Body of pancreas (tissue), 4 donors: ENCODE results near the gene MICU2. TPM values are rescaled to one million over a fixed set of nuclear protein-coding genes. Genes with fewer than 3 reads are reported as not detected.

Experiments used
- ATAC-seq: fragments of 150-250 bp; one replicate; pipeline ENCODE4 v1.9.1; 2016
- DNase-seq, 4 donors: peaks; one replicate each; pipeline ENCODE4 v3.0.0-alpha.2; 2019
- H3K27ac ChIP-seq, 4 donors: fragments of 200-600 bp; sonication (generic); 1 replicate in 3 of 4; 2 replicates in 1 of 4; pipeline versions ENCODE4 v1.5.1 to v1.6.1; 2016 to 2019; ENCODE audit warnings: mild to moderate bottlenecking in 1 of 4, mixed read lengths in 1 of 4, moderate library complexity in 1 of 4
- H3K27me3 ChIP-seq, 2 donors: fragments of 200-600 bp; sonication (generic); one replicate each; pipeline ENCODE4 v1.6.0; 2016; ENCODE audit warnings: mild to moderate bottlenecking in 1 of 2
- H3K36me3 ChIP-seq, 2 donors: fragments of 200-600 bp; sonication (generic); replicated peaks in 1 of 2; 2 replicates each; pipeline ENCODE4 v1.5.1; 2016; ENCODE audit warnings: low read depth in 2 of 2; ENCODE audit not compliant: insufficient read depth in 1 of 2
- H3K4me1 ChIP-seq: fragments of 200-600 bp; sonication (generic); one replicate; pipeline ENCODE4 v1.6.0; 2016
- H3K4me3 ChIP-seq, 2 donors: fragments of 200-600 bp; sonication (generic); 1 replicate in 1 of 2; 2 replicates in 1 of 2; pipeline ENCODE4 v1.5.1; 2016 to 2019
- H3K9me3 ChIP-seq, 3 donors: fragments of 200-600 bp; sonication (generic); 1 replicate in 2 of 3; 2 replicates in 1 of 3; pipeline ENCODE4 v1.5.1; 2016
- POLR2A ChIP-seq, 3 donors: fragments of 450-650 bp; IDR thresholded peaks; one replicate each; pipeline ENCODE4 v1.6.1; 2016; ENCODE audit warnings: antibody characterized with exemption in 3 of 3, mild to moderate bottlenecking in 2 of 3
- WGBS, 2 donors: methylation state at CpG; one replicate each; pipeline ENCODE4 v1.1.5; 2017; 5-methylcytosine and 5-hydroxymethylcytosine counted together
- intact Hi-C: fragments of 100-400 bp; cut with DNase I; formaldehyde crosslinking; loops from one replicate; pipeline ENCODE4 v1.15.1; 2023
- total RNA-seq, 2 donors: library from RNA; depleted of rRNA; stranded (reverse); fragments of >200 nt; gene quantifications; one replicate each; pipeline ENCODE4 v1.1.0, GENCODE V29; 2016
- TF ChIP-seq, protein P1 (sequence below), 7 experiments: fragments of 450-650 bp in 4 of 7; fragments of 200-600 bp in 3 of 7; sonication (generic) in 3 of 7; IDR thresholded peaks; one replicate each; pipeline ENCODE4 v1.5.1; 2016 to 2019; ENCODE audit warnings: antibody characterized with exemption in 7 of 7

Gene MICU2
- total RNA-seq, 2 donors from 2014 or later = 31.6 to 62.6 TPM

- ATAC-seq = no peak
- Histone ChIP-seq H3K9me3 (no peaks in the 10 kb centered on the region), H3K36me3 (no peaks in the 10 kb centered on the region), H3K27me3 (no peaks in the 10 kb centered on the region), H3K4me1 (no peaks in the 10 kb centered on the region), H3K27ac (no peak overlapping the region), H3K4me3 (no peak overlapping the region)
- intact Hi-C loops = no loop called here
- TF ChIP-seq, protein P1, sequence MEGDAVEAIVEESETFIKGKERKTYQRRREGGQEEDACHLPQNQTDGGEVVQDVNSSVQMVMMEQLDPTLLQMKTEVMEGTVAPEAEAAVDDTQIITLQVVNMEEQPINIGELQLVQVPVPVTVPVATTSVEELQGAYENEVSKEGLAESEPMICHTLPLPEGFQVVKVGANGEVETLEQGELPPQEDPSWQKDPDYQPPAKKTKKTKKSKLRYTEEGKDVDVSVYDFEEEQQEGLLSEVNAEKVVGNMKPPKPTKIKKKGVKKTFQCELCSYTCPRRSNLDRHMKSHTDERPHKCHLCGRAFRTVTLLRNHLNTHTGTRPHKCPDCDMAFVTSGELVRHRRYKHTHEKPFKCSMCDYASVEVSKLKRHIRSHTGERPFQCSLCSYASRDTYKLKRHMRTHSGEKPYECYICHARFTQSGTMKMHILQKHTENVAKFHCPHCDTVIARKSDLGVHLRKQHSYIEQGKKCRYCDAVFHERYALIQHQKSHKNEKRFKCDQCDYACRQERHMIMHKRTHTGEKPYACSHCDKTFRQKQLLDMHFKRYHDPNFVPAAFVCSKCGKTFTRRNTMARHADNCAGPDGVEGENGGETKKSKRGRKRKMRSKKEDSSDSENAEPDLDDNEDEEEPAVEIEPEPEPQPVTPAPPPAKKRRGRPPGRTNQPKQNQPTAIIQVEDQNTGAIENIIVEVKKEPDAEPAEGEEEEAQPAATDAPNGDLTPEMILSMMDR (IDR thresholded peaks at IDR 0.05) = no peak
- TF ChIP-seq POLR2A (IDR thresholded peaks at IDR 0.05) = no peak
- DNase-seq = peak; percentile 6 to 24 (median 13)
- WGBS, 2 donors = 69 to 72% methylated on average over 10 to 13 of the region's 13 CpGs
Measured at GRCh38 chr13:21637296-21637695, 33.3 kb upstream of the MICU2 start.

- Histone ChIP-seq H3K9me3 (no peaks in the 10 kb centered on the region), H3K27ac (no peak overlapping the region), H3K27me3 (no peaks in the 10 kb centered on the region), H3K36me3 (no peaks in the 10 kb centered on the region), H3K4me1 (no peaks in the 10 kb centered on the region), H3K4me3 (no peak overlapping the region)
- WGBS, 2 donors = 47 to 62% methylated on average over 3 of the region's 3 CpGs
- no peak for DNase-seq
- intact Hi-C loops = no loop called here
- TF ChIP-seq POLR2A (IDR thresholded peaks at IDR 0.05) = no peak
- TF ChIP-seq, protein P1 (IDR thresholded peaks at IDR 0.05) = no peak
- no peak for ATAC-seq
Measured at GRCh38 chr13:21636656-21637055, 32.7 kb upstream of the MICU2 start.

- DNase-seq = no peak
- Histone ChIP-seq H3K4me1 (no peaks in the 10 kb centered on the region), H3K27ac (no peak overlapping the region), H3K4me3 (no peak overlapping the region), H3K36me3 (no peaks in the 10 kb centered on the region), H3K27me3 (no peaks in the 10 kb centered on the region), H3K9me3 (no peaks in the 10 kb centered on the region)
- intact Hi-C loops = no loop called here
- no peak for ATAC-seq
- TF ChIP-seq POLR2A (IDR thresholded peaks at IDR 0.05) = no peak
- TF ChIP-seq, protein P1 (IDR thresholded peaks at IDR 0.05) = no peak
Measured at GRCh38 chr13:21632196-21632595, 28.2 kb upstream of the MICU2 start.

GRCh38 chr13:21625366-21625765 is 21.4 kb upstream of the MICU2 start:
- H3K27ac ChIP-seq = no peak overlapping the region
- DNase-seq = peak in 2 of 4 donors; percentile 22 to 26
- 30 to 34% methylated on average over 8 of the region's 8 CpGs for WGBS, 2 donors
- no peak for TF ChIP-seq POLR2A (IDR thresholded peaks at IDR 0.05)
- TF ChIP-seq, protein P1 (IDR thresholded peaks at IDR 0.05) = peak in 6 of 7 experiments; percentile 15 to 48 (median 42)
- H3K27me3 ChIP-seq = no peaks in the 10 kb centered on the region
- no peaks in the 10 kb centered on the region for H3K9me3 ChIP-seq
- intact Hi-C loops = loop anchor here (10.0 kb wide), 1 partner anchor 1129 kb away; no protein-coding TSS in a partner anchor
- no peaks in the 10 kb centered on the region for H3K36me3 ChIP-seq
- no peaks in the 10 kb centered on the region for H3K4me1 ChIP-seq
- ATAC-seq = no peak
- H3K4me3 ChIP-seq = no peak overlapping the region

- H3K4me3 ChIP-seq = no peak overlapping the region
- intact Hi-C loops = loop anchor here (10.0 kb wide), 1 partner anchor 1134 kb away; no protein-coding TSS in a partner anchor
- DNase-seq = no peak
- no peak for TF ChIP-seq POLR2A (IDR thresholded peaks at IDR 0.05)
- TF ChIP-seq, protein P1 (IDR thresholded peaks at IDR 0.05) = no peak
- no peaks in the 10 kb centered on the region for H3K27me3 ChIP-seq
- H3K9me3 ChIP-seq = no peaks in the 10 kb centered on the region
- no peak for ATAC-seq
- H3K4me1 ChIP-seq = no peaks in the 10 kb centered on the region
- 52 to 56% methylated on average over 3 of the region's 3 CpGs for WGBS, 2 donors
- H3K27ac ChIP-seq = no peak overlapping the region
- H3K36me3 ChIP-seq = no peaks in the 10 kb centered on the region
Measured at GRCh38 chr13:21620861-21621260, 16.9 kb upstream of the MICU2 start.
